GM23338 (cell line): ENCODE data around the gene FCN3. TPM values are rescaled to one million over a fixed set of nuclear protein-coding genes. Genes with fewer than 3 reads are reported as not detected.

Source experiments
- ATAC-seq: fragments of 200-7000 bp; cut with Tn5 transposase; 3 replicates; pipeline ENCODE4 v1.9.1; 2020
- DNase-seq: peaks from one replicate; pipeline ENCODE4 v3.0.0-alpha.2; 2015; ENCODE audit warnings: low spot score
- H2AFZ ChIP-seq: fragments of 200-600 bp; sonication (generic); 2 replicates; pipeline ENCODE4 v1.8.0; 2016; ENCODE audit warnings: antibody characterized with exemption, mild to moderate bottlenecking, moderate library complexity
- H3F3A ChIP-seq: fragments of 200-600 bp; sonication (generic); replicated peaks from 2 replicates; pipeline ENCODE4 v1.8.0; 2017; ENCODE audit warnings: antibody characterized with exemption, mixed run types, low read depth
- H3K27ac ChIP-seq: fragments of 200-600 bp; sonication (generic); 2 replicates; pipeline ENCODE4 v1.6.1; 2016; ENCODE audit warnings: low read depth
- H3K27me3 ChIP-seq: fragments of 200-600 bp; sonication (generic); 2 replicates; pipeline ENCODE4 v1.8.0; 2016; ENCODE audit warnings: mild to moderate bottlenecking, mixed run types, moderate library complexity; ENCODE audit not compliant: insufficient read depth
- H3K36me3 ChIP-seq: fragments of 200-600 bp; sonication (generic); 2 replicates; pipeline ENCODE4 v1.8.0; 2016; ENCODE audit warnings: mild to moderate bottlenecking; ENCODE audit not compliant: insufficient read depth
- H3K4me1 ChIP-seq: fragments of 200-600 bp; sonication (generic); 2 replicates; pipeline ENCODE4 v1.8.0; 2016; ENCODE audit warnings: mild to moderate bottlenecking, moderate library complexity; ENCODE audit not compliant: insufficient read depth
- H3K4me2 ChIP-seq: fragments of 200-600 bp; sonication (generic); 2 replicates; pipeline ENCODE4 v1.7.1; 2017; ENCODE audit warnings: mixed run types
- H3K4me3 ChIP-seq: fragments of 200-600 bp; sonication (generic); 2 replicates; pipeline ENCODE4 v1.6.1; 2016; ENCODE audit warnings: mixed run types
- H3K79me2 ChIP-seq: fragments of 200-600 bp; sonication (generic); replicated peaks from 2 replicates; pipeline ENCODE4 v1.8.0; 2017; ENCODE audit warnings: mild to moderate bottlenecking; ENCODE audit not compliant: insufficient read depth
- H3K9me2 ChIP-seq: fragments of 200-600 bp; sonication (generic); 2 replicates; pipeline ENCODE4 v1.8.0; 2017; ENCODE audit not compliant: insufficient read depth
- H4K20me1 ChIP-seq: fragments of 200-600 bp; sonication (generic); replicated peaks from 2 replicates; pipeline ENCODE4 v1.8.0; 2017; ENCODE audit warnings: mild to moderate bottlenecking; ENCODE audit not compliant: insufficient read depth
- H3K27ac Mint-ChIP-seq: 2 replicates; pipeline ENCODE4 v1.8.0; 2020; ENCODE audit warnings: inconsistent platforms, mild to moderate bottlenecking, moderate library complexity, mixed read lengths
- H3K27me3 Mint-ChIP-seq: 3 replicates; pipeline ENCODE4 v1.8.0; 2022; ENCODE audit warnings: low read depth, mild to moderate bottlenecking, moderate library complexity, mixed read lengths, inconsistent platforms; ENCODE audit not compliant: insufficient read depth, poor library complexity
- H3K36me3 Mint-ChIP-seq: 3 replicates; pipeline ENCODE4 v1.8.0; 2021; ENCODE audit warnings: low read depth, mild to moderate bottlenecking, inconsistent platforms, moderate library complexity, mixed read lengths
- H3K4me1 Mint-ChIP-seq: 3 replicates; pipeline ENCODE4 v1.8.0; 2020; ENCODE audit warnings: mild to moderate bottlenecking, inconsistent platforms, mixed read lengths
- H3K4me3 Mint-ChIP-seq: 3 replicates; pipeline ENCODE4 v1.8.0; 2021; ENCODE audit warnings: moderate library complexity, mild to moderate bottlenecking, inconsistent platforms, mixed read lengths
- H3K9me3 Mint-ChIP-seq: 3 replicates; pipeline ENCODE4 v1.8.0; 2020; ENCODE audit warnings: moderate library complexity, mild to moderate bottlenecking, inconsistent platforms, mixed read lengths
- EZH2 ChIP-seq: fragments of 200-600 bp; sonication (generic); IDR thresholded peaks from one replicate; pipeline ENCODE4 v1.8.0; 2017; ENCODE audit warnings: antibody characterized with exemption, mild to moderate bottlenecking, low read depth; ENCODE audit not compliant: unreplicated experiment
- NANOG ChIP-seq: IDR thresholded peaks from 2 replicates; pipeline ENCODE4 v1.6.1; 2016; ENCODE audit warnings: antibody characterized with exemption, borderline replicate concordance
- POLR2AphosphoS5 ChIP-seq: IDR thresholded peaks from 2 replicates; pipeline ENCODE4 v1.6.1; 2016; ENCODE audit warnings: antibody characterized with exemption, low read depth
- STAT1 ChIP-seq: IDR thresholded peaks from one replicate; pipeline ENCODE4 v1.6.1; 2016; ENCODE audit warnings: antibody characterized with exemption; ENCODE audit not compliant: unreplicated experiment
- ZNF114 ChIP-seq: fragments of 250-450 bp; sonication (Bioruptor Pico); IDR thresholded peaks from 2 replicates; pipeline ENCODE4 v1.5.0; 2020; ENCODE audit warnings: mild to moderate bottlenecking, moderate library complexity
- ZNF331 ChIP-seq: fragments of 250-450 bp; sonication (Bioruptor Pico); IDR thresholded peaks from 2 replicates; pipeline ENCODE4 v1.5.0; 2020; ENCODE audit warnings: low read depth, mild to moderate bottlenecking, moderate library complexity
- polyA plus RNA-seq: library from polyadenylated mRNA; unstranded; fragments of >200 nt; fragmentation: Nextera tagmentation; extraction: Ambion mirVana; gene quantifications from 2 replicates; pipeline ENCODE4 v1.2.1, GENCODE V29; 2016
- total RNA-seq: library from RNA; depleted of rRNA; stranded (reverse); fragments of >200 nt; shearing (Covaris generic); gene quantifications from 2 replicates; pipeline ENCODE4 v1.2.3, GENCODE V29; 2014
- TF ChIP-seq, protein P1 (sequence below): fragments of 250-450 bp; sonication (Bioruptor Pico); IDR thresholded peaks from 2 replicates; pipeline ENCODE4 v1.5.0; 2020; ENCODE audit warnings: mild to moderate bottlenecking, moderate library complexity
- TF ChIP-seq, protein P2 (sequence below): IDR thresholded peaks from 2 replicates; pipeline ENCODE4 v1.6.1; 2016; ENCODE audit warnings: antibody characterized with exemption
- TF ChIP-seq, protein P3 (sequence below): IDR thresholded peaks from one replicate; pipeline ENCODE4 v1.6.1; 2018; ENCODE audit warnings: antibody characterized with exemption; ENCODE audit not compliant: unreplicated experiment
- TF ChIP-seq, protein P4 (sequence below), 2 experiments: fragments of 200-600 bp in 1 of 2; sonication (generic) in 1 of 2; conservative IDR thresholded peaks; 2 replicates each; pipeline versions ENCODE4 v1.5.1 to v1.6.1; 2016 to 2017; ENCODE audit warnings: antibody characterized with exemption in 2 of 2, low read depth in 2 of 2, mild to moderate bottlenecking in 2 of 2, moderate library complexity in 1 of 2

Gene FCN3
- total and polyA plus RNA-seq, 2 experiments from 2014 or later, result 0.49 TPM; not detected in 1

DNA sequence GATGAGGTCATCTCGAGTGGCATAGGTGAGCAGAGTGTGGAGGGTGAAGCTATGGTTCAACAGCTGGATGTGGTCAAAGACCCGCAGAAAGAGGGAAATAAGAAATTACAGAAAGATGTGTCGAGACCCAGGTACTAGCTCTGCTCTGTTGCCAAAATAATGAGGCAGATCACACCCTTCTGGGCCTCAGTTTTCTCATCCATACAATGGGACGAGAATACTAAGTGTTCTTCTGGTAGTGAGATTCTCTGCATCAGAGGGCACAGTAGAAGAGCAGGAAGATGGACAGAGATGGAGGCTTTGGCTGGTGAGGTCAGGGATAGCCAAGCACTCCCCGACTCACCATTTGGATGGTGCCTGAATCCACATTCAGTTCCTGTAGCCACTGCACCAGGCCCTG is 18.9 kb downstream of the FCN3 start (continued):
- TF ChIP-seq, protein P1, sequence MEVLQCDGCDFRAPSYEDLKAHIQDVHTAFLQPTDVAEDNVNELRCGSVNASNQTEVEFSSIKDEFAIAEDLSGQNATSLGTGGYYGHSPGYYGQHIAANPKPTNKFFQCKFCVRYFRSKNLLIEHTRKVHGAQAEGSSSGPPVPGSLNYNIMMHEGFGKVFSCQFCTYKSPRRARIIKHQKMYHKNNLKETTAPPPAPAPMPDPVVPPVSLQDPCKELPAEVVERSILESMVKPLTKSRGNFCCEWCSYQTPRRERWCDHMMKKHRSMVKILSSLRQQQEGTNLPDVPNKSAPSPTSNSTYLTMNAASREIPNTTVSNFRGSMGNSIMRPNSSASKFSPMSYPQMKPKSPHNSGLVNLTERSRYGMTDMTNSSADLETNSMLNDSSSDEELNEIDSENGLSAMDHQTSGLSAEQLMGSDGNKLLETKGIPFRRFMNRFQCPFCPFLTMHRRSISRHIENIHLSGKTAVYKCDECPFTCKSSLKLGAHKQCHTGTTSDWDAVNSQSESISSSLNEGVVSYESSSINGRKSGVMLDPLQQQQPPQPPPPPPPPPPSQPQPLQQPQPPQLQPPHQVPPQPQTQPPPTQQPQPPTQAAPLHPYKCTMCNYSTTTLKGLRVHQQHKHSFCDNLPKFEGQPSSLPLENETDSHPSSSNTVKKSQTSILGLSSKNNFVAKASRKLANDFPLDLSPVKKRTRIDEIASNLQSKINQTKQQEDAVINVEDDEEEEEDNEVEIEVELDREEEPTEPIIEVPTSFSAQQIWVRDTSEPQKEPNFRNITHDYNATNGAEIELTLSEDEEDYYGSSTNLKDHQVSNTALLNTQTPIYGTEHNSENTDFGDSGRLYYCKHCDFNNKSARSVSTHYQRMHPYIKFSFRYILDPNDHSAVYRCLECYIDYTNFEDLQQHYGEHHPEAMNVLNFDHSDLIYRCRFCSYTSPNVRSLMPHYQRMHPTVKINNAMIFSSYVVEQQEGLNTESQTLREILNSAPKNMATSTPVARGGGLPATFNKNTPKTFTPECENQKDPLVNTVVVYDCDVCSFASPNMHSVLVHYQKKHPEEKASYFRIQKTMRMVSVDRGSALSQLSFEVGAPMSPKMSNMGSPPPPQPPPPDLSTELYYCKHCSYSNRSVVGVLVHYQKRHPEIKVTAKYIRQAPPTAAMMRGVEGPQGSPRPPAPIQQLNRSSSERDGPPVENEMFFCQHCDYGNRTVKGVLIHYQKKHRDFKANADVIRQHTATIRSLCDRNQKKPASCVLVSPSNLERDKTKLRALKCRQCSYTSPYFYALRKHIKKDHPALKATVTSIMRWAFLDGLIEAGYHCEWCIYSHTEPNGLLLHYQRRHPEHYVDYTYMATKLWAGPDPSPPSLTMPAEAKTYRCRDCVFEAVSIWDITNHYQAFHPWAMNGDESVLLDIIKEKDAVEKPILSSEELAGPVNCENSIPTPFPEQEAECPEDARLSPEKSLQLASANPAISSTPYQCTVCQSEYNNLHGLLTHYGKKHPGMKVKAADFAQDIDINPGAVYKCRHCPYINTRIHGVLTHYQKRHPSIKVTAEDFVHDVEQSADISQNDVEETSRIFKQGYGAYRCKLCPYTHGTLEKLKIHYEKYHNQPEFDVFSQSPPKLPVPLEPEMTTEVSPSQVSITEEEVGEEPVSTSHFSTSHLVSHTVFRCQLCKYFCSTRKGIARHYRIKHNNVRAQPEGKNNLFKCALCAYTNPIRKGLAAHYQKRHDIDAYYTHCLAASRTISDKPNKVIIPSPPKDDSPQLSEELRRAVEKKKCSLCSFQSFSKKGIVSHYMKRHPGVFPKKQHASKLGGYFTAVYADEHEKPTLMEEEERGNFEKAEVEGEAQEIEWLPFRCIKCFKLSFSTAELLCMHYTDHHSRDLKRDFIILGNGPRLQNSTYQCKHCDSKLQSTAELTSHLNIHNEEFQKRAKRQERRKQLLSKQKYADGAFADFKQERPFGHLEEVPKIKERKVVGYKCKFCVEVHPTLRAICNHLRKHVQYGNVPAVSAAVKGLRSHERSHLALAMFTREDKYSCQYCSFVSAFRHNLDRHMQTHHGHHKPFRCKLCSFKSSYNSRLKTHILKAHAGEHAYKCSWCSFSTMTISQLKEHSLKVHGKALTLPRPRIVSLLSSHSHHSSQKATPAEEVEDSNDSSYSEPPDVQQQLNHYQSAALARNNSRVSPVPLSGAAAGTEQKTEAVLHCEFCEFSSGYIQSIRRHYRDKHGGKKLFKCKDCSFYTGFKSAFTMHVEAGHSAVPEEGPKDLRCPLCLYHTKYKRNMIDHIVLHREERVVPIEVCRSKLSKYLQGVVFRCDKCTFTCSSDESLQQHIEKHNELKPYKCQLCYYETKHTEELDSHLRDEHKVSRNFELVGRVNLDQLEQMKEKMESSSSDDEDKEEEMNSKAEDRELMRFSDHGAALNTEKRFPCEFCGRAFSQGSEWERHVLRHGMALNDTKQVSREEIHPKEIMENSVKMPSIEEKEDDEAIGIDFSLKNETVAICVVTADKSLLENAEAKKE, result no peak
- TF ChIP-seq, protein P2, sequence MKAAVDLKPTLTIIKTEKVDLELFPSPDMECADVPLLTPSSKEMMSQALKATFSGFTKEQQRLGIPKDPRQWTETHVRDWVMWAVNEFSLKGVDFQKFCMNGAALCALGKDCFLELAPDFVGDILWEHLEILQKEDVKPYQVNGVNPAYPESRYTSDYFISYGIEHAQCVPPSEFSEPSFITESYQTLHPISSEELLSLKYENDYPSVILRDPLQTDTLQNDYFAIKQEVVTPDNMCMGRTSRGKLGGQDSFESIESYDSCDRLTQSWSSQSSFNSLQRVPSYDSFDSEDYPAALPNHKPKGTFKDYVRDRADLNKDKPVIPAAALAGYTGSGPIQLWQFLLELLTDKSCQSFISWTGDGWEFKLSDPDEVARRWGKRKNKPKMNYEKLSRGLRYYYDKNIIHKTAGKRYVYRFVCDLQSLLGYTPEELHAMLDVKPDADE, result no peak
- no peak for TF ChIP-seq ZNF331

DNA sequence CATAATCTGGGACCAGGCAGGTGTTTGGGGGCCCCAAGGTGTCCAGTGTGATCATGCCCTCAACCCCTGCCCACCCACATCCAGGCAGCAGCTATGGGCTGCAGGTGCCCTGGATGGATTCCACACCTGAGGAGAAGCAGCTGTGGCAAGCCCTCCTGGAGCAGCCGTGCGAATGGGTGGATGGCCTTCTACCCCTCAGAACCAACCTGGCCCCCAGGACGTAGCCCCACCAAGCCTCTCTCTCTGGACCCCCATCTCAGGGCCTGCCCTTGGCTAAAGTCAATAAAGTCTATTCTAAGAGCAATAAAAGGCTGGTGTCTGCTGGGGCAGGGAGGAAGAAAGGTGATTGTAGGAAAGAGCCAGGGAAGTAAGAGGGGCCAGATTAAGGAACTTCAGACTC is 21.0 kb downstream of the FCN3 start:
- Histone ChIP-seq H4K20me1 (no peaks in the 10 kb centered on the region; the same call in 1 of the 2 replicates), H3K4me2 (no peak overlapping the region), H3K4me1 (peaks cover 13% of the 10 kb centered on the region; the same call in 1 of the 2 replicates), H3K36me3 (no peaks in the 10 kb centered on the region), H3K27ac (no peak overlapping the region), H3F3A (peaks cover 14% of the 10 kb centered on the region), H3K79me2 (no peaks in the 10 kb centered on the region; the same call in 1 of the 2 replicates), H3K27me3 (peaks cover 18% of the 10 kb centered on the region), H2AFZ (no peak overlapping the region), H3K4me3 (no peak overlapping the region), H3K9me2 (no peaks in the 10 kb centered on the region)
- ATAC-seq, result no peak
- Mint-ChIP-seq H3K36me3 (peaks cover 5% of the 10 kb centered on the region; the same call in 1 of the 3 replicates), H3K4me3 (no peak overlapping the region), H3K27ac (no peak overlapping the region), H3K27me3 (peaks cover 29% of the 10 kb centered on the region), H3K9me3 (no peaks in the 10 kb centered on the region; the same call in 2 of the 3 replicates), H3K4me1 (peaks cover 21% of the 10 kb centered on the region; the same call in 2 of the 3 replicates)
- TF ChIP-seq POLR2AphosphoS5 (no peak), NANOG (no peak), ZNF331 (no peak), ZNF114 (CRISPR knock-in tag) (no peak), STAT1 (no peak), EZH2 (no peak)
- TF ChIP-seq, protein P3, sequence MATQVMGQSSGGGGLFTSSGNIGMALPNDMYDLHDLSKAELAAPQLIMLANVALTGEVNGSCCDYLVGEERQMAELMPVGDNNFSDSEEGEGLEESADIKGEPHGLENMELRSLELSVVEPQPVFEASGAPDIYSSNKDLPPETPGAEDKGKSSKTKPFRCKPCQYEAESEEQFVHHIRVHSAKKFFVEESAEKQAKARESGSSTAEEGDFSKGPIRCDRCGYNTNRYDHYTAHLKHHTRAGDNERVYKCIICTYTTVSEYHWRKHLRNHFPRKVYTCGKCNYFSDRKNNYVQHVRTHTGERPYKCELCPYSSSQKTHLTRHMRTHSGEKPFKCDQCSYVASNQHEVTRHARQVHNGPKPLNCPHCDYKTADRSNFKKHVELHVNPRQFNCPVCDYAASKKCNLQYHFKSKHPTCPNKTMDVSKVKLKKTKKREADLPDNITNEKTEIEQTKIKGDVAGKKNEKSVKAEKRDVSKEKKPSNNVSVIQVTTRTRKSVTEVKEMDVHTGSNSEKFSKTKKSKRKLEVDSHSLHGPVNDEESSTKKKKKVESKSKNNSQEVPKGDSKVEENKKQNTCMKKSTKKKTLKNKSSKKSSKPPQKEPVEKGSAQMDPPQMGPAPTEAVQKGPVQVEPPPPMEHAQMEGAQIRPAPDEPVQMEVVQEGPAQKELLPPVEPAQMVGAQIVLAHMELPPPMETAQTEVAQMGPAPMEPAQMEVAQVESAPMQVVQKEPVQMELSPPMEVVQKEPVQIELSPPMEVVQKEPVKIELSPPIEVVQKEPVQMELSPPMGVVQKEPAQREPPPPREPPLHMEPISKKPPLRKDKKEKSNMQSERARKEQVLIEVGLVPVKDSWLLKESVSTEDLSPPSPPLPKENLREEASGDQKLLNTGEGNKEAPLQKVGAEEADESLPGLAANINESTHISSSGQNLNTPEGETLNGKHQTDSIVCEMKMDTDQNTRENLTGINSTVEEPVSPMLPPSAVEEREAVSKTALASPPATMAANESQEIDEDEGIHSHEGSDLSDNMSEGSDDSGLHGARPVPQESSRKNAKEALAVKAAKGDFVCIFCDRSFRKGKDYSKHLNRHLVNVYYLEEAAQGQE, result no peak
- TF ChIP-seq, protein P2, result no peak
- TF ChIP-seq, protein P4, sequence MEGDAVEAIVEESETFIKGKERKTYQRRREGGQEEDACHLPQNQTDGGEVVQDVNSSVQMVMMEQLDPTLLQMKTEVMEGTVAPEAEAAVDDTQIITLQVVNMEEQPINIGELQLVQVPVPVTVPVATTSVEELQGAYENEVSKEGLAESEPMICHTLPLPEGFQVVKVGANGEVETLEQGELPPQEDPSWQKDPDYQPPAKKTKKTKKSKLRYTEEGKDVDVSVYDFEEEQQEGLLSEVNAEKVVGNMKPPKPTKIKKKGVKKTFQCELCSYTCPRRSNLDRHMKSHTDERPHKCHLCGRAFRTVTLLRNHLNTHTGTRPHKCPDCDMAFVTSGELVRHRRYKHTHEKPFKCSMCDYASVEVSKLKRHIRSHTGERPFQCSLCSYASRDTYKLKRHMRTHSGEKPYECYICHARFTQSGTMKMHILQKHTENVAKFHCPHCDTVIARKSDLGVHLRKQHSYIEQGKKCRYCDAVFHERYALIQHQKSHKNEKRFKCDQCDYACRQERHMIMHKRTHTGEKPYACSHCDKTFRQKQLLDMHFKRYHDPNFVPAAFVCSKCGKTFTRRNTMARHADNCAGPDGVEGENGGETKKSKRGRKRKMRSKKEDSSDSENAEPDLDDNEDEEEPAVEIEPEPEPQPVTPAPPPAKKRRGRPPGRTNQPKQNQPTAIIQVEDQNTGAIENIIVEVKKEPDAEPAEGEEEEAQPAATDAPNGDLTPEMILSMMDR (conservative IDR thresholded peaks at IDR 0.05; ENCODE audit: low read depth in 2 of 2), result no peak
- no peak for DNase-seq
